Hepatic stellate cell (primary cell): Measurements from ENCODE around the gene MBIP.

Source experiments
- DNase-seq: peaks from one replicate; pipeline ENCODE4 v3.0.0; 2011; ENCODE audit warnings: low spot score

MBIP gene

GRCh38 chr14:36313206-36313605 is 7.2 kb downstream of the MBIP start:
- DNase-seq = no peak

DNA sequence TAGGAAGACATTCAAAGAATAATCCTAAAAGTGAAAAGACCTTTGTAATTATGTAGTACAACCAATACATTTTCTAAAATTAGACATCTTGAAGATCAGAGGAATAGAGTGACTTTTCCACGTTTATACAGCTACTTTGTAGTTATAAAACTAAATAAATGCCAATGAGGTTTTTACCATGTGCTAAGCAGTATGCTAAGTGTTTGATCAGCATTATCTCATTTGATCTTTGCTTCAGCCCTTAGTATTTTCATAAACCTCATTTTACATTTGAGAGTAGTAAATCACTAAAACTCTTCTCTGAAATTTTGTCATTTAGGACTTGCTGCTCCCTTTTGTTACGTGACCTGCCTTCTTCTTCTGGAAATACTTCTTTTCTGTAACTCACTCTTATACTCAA is 13.6 kb downstream of the MBIP start:
- no peak for DNase-seq

DNA sequence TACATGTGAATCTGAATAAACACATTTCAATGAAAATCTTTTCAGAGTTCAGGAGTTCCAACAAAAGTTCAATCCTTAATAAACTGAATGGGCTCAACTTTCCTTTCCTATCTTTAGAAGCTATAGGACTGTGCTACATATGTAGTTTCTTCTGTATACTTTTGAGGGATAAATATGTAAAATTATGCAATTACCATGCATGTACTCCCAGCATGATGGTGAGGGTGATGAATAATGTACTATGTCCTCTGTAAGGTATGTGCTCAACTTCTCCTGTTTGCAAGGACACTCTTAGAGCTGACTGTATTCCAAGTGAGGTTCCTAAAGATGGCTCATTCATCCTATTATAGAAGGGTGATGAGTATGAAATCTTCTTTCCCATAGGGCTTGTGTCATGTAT is 15.5 kb downstream of the MBIP start:
- DNase-seq = no peak

GRCh38 chr14:36303960-36304359 is 16.5 kb downstream of the MBIP start:
- no peak for DNase-seq

DNA sequence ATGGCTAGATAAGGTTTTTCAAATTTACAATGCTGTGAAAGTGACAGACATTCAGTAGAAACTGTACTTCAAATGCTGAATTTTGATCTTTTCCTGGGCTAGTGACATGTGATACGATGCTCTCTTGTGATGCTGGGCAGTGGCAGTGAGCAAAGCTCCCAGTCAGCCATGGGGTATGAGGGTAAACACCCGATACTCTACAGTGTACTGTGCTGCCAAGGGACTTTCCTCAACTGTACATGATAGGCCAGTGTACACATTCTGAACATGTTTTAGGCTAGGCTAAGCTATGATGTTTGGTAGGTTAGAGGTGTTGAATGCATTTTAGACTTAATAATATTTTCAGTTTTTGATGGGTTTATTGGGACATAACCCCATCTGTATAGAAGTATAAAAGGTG is 17.6 kb downstream of the MBIP start:
- DNase-seq = no peak

DNA sequence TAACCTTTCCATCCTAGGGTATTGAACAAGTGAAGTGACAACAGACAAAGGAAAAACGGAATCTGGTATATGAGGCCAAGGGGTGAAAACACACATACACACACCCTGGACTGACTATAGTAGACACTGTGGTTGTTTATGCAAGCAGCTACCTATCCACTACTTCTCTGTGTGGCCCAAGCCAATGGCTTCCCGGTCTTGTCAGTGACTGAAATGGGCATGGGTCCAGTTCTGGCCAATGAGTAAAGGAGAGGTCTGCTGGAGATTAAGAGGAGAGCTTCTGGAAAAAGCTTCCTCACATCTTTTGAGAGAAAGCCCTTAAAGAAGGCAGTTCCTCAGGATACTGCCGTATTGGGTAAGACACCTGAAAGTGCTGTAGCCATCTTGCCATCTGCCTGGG is 19.3 kb downstream of the MBIP start:
- no peak for DNase-seq

- DNase-seq = no peak
Measured at GRCh38 chr14:36300337-36300736, 20.1 kb downstream of the MBIP start.

DNA sequence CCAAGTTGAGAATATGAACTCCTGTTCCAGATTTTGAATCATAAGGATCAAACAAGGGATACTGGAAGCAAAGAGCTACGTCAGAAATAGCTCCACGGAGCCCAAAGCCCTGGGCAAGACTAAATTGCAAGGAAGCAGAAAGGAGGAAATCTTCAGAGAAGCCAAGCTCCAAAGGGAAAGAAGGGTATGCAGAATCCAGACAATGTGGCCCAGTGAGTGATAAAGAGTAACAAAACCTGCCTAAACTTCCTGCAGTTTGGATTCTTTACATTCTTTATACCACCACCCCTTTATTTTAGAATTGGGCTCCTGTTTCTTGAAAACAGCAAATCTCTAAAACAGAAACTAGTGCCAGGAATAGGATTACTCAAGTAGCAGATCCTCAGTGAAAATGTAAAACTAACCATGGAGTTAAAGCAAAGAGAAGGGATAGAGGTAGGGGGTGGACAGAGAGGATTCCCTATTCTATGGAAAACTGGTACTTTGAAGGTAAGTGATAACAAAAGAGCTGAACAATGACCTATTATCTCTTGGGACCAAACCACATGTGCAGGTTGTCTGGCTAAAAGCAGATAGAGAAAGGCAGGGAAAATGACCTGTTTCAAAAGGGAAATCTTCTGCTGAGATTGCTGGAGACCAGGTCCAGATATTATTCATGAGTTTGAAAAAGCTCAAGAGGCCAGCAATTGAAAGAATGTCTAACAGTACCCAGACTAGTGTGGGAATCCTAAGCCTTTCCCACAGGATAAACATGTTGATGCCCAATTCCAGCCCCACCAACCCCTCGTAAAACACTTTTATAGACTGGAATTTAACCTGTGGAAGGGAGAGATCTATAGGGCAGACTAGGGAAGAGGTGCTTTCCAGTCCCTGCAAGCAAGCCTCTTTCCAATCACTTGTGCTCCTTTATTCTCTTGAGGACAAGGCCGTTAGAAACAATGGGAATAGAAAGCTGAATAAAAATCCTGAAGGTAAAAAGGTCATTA is 24.5 kb downstream of the MBIP start:
- DNase-seq = no peak

- DNase-seq = no peak
Measured at GRCh38 chr14:36294543-36294942, 25.9 kb downstream of the MBIP start.

DNA sequence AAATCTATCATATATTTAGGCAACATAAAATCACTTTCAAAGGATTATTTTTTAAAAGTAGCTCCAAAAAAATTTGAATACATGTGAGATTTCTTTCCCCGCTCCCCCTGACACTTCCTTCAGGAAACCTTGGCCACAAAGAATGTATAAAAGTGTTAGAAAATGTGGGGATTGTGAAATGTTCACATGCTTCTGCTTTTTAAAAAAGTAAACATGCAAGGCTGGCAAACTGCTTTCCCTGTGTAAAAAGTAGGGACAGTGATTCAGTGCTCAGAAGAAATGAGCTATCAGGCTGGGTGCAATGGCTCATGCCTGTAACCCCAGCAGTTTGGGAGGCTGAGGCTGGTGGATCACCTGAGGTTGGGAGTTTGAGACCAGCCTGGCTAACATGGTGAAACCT is 26.6 kb downstream of the MBIP start:
- no peak for DNase-seq

DNA sequence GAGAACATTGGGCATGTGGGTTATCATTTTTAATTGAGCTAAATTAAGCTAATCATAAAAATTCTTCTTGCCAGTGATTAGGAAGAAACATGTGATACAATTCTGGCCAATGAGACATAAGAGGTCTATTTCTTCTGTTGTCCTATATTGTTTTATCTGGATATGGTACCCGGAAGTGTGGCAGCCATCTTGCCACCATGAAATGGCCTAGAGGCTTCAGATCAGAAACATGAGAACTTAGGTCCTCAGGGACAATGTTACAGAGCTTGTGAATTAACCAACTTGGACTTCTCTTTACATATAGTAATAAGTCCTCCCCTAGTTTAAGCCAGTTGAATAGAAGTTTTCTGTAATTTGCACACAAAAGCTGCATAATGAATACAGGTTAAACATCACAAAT is 30.5 kb downstream of the MBIP start:
- DNase-seq = no peak

DNA sequence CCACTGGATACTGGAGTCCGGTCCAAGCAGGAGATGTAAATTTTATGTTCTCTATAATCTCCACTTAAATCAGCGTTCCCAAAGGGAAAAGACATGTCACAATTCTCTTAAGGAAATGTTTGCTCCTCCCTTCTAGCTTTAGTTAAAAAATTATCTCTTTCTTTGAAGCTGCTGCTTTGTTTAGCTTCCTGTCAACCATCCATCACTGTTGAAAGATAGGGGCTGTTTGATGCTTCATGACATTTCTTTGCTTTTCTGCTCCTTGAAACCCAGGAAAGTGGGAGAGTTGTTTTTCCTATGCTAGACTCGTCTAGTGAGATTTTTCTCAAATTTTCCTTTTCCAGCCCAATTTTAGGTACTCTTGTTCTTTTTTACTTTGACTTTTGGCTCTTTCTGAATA is 31.9 kb downstream of the MBIP start:
- no peak for DNase-seq

- DNase-seq = no peak
Measured at GRCh38 chr14:36284971-36285595, 35.4 kb downstream of the MBIP start.

DNA sequence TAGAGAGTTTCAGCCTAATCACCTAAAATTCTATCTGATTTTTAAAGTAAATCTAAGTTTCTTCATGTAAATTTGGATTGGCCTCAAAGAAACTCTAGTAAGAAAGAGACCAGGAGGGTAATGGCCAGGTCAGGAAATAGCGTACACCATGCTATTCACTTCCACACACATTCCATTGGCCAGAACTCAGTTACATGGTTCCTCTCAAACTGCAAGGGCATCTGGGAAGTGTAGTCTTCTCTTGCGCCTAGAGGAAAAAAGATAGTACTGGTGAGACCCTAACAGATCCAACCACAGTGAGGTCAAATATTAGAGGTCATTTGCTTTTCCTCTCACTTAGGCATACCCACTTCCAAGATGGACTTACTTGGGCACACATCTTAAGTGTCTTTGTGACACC is 39.1 kb downstream of the MBIP start:
- no peak for DNase-seq

DNA sequence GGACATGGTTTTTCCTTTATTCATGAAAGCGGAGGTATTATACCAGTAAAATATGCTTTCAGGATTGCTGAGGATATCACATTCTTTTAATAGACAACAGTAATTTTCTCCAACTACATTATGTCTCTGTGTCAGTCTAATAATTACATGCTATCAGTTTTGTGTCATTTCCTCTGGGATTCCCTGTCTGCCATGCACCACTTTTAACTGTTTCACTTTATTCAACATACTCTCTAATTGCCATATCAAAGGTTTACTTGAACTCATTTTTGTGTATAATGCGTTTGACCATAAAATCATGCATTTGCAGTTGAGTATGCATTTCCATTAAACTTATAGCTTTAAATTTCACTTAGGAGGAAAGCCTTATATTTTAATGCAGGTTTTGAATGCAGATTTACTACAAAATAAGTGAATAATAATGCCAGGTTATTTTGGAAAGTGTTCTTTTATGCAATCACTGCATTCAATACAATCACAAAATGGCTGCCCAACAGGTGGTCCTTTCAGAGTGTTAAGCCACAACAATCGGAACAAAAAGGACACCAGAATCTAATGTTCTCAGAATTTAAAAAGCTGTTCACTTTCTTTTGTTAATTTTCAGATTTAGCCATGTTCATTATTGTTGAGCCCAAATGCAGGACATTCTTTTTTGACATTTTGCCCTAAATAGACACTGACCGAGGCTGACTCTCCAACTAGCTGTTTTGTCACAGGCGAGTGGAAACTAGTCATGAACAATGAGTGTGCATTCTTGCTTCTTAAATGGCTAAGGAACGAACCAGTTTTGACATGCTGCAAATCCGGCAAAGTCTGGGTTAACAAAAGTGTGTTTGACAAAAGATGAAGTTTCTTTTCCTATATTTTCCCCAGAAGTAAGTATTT is 40.9 kb downstream of the MBIP start:
- no peak for DNase-seq

DNA sequence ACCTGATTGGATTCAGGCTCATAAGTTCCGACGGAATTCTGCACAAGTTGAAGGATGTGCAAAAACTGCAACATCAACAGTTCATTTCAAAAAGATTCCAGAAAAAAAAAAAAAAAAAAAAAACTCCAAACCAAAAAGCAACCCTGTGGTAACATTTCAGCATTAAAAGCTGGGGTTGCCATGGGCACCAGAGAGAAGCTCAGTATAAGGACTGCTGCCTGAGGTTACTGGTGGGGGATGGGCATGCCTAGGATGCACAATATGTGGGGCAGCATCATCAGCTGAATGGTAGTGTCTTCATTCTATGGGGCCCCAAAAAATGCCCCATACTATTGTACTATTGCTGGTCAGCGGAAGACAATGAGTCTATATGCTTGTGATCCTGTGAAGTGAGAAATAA is 44.7 kb downstream of the MBIP start:
- no peak for DNase-seq

GRCh38 chr14:36271939-36272907 is 48.2 kb downstream of the MBIP start:
- no peak for DNase-seq

GRCh38 chr14:36271222-36271621 is 49.2 kb downstream of the MBIP start:
- DNase-seq = no peak

DNA sequence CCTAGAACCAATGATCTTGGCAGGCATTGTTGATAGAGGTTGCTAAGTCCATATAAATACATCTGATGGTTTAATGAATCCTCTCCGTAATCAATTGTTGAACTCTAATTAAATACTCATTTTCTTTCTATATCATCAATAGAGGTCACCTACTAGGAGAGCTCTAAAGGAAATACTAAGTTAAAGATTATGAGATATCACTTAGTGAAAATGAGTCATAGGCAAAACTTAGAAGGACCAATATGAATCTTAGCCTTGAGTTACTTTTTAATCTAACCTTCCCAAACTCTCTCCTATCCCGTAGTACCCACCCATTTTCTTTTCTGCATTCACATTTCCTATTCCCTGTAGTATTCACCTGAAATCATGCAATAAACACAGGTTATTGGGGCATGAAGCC is 50.2 kb downstream of the MBIP start:
- no peak for DNase-seq

DNA sequence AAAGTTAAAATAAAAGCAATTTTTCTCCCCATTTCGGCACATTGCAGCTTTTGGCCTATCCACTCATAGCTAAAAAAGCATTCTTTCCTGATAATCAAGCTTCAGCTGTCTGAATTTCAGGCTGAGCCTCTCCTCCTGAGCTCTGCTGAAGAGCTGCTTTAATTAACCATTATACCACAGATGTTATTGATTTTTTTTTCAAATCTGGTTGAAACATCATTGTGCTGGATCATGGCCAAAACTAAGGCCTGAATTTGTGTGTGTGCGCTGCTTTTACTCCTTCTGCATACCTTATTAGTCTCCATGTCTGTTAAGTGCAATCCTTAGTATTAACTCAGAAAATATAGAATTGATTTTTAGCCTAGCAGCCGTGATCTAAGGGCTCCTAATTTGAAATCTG is 52.3 kb downstream of the MBIP start:
- no peak for DNase-seq

- no peak for DNase-seq
Measured at GRCh38 chr14:36264595-36264994, 55.8 kb downstream of the MBIP start.
